C4-2B (cell line): ENCODE results near the gene TERC.

Experiments
- CTCF ChIP-seq: fragments of 450-650 bp; conservative IDR thresholded peaks from 2 replicates; pipeline ENCODE4 v1.5.1; 2017; ENCODE audit warnings: mild to moderate bottlenecking
- ZFX ChIP-seq: fragments of 450-650 bp; IDR thresholded peaks from 2 replicates; pipeline ENCODE4 v1.6.1; 2017

GRCh38 chr3:169780742-169781141 lies 15.9 kb upstream of the TERC start:
- TF ChIP-seq CTCF (no peak), ZFX (no peak)
